H9 (cell line): Measurements from ENCODE around the gene GABBR2. TPM values are rescaled to one million over a fixed set of nuclear protein-coding genes. Genes with fewer than 3 reads are reported as not detected.

Experiments
- DNase-seq: peaks from one replicate; pipeline ENCODE4 v3.0.0-alpha.2; 2017
- H2AFZ ChIP-seq: one replicate; pipeline ENCODE4 v1.6.1; 2013; ENCODE audit warnings: mild to moderate bottlenecking, low read length, control low read depth, moderate library complexity
- H2AK5ac ChIP-seq: 2 replicates; pipeline ENCODE4 v1.6.1; 2013; ENCODE audit warnings: low read length, control low read depth, mixed read lengths; ENCODE audit not compliant: insufficient read length
- H2BK120ac ChIP-seq: one replicate; pipeline ENCODE4 v1.6.1; 2013; ENCODE audit warnings: low read depth, mild to moderate bottlenecking, low read length, control low read depth, inconsistent platforms; ENCODE audit not compliant: poor library complexity, severe bottlenecking
- H2BK12ac ChIP-seq: 2 replicates; pipeline ENCODE4 v1.6.1; 2013; ENCODE audit warnings: low read length, control low read depth, mixed read lengths, low read depth; ENCODE audit not compliant: insufficient read length
- H2BK15ac ChIP-seq: 2 replicates; pipeline ENCODE4 v1.6.1; 2013; ENCODE audit warnings: low read depth, low read length, control low read depth
- H2BK20ac ChIP-seq: one replicate; pipeline ENCODE4 v1.6.1; 2013; ENCODE audit warnings: low read depth, mild to moderate bottlenecking, low read length, control low read depth, inconsistent platforms; ENCODE audit not compliant: poor library complexity, severe bottlenecking
- H2BK5ac ChIP-seq: 2 replicates; pipeline ENCODE4 v1.6.1; 2013; ENCODE audit warnings: low read length, control low read depth, mixed read lengths; ENCODE audit not compliant: insufficient read length
- H3K14ac ChIP-seq: 2 replicates; pipeline ENCODE4 v1.6.1; 2013; ENCODE audit warnings: low read length, control low read depth; ENCODE audit not compliant: insufficient read depth
- H3K18ac ChIP-seq: 2 replicates; pipeline ENCODE4 v1.6.1; 2013; ENCODE audit warnings: low read depth, mild to moderate bottlenecking, mixed read lengths, low read length, control low read depth; ENCODE audit not compliant: insufficient read length
- H3K23ac ChIP-seq: 2 replicates; pipeline ENCODE4 v1.6.1; 2013; ENCODE audit warnings: low read length, control low read depth, mixed read lengths, low read depth; ENCODE audit not compliant: insufficient read length
- H3K23me2 ChIP-seq: 2 replicates; pipeline ENCODE4 v1.6.1; 2013; ENCODE audit warnings: low read depth, mild to moderate bottlenecking, mixed read lengths, low read length, control low read depth; ENCODE audit not compliant: insufficient read length, poor library complexity, severe bottlenecking
- H3K27ac ChIP-seq: 2 replicates; pipeline ENCODE4 v1.5.1; 2013; ENCODE audit warnings: low read length, control low read depth, mixed read lengths, low read depth; ENCODE audit not compliant: insufficient read length
- H3K27me3 ChIP-seq: 2 replicates; pipeline ENCODE4 v1.6.1; 2013; ENCODE audit warnings: low read length, control low read depth, inconsistent platforms; ENCODE audit not compliant: insufficient read depth
- H3K4ac ChIP-seq: 2 replicates; pipeline ENCODE4 v1.6.1; 2013; ENCODE audit warnings: low read depth, mild to moderate bottlenecking, control low read depth, inconsistent platforms, low read length, moderate library complexity
- H3K4me1 ChIP-seq: 2 replicates; pipeline ENCODE4 v1.6.1; 2013; ENCODE audit warnings: low read length, control low read depth, inconsistent platforms; ENCODE audit not compliant: insufficient read depth
- H3K4me2 ChIP-seq: 2 replicates; pipeline ENCODE4 v1.6.1; 2013; ENCODE audit warnings: low read length, control low read depth, mixed read lengths; ENCODE audit not compliant: insufficient read length, insufficient read depth
- H3K56ac ChIP-seq: 2 replicates; pipeline ENCODE4 v1.6.1; 2013; ENCODE audit warnings: low read depth, mild to moderate bottlenecking, mixed read lengths, low read length, control low read depth; ENCODE audit not compliant: insufficient read length
- H3K79me1 ChIP-seq: 2 replicates; pipeline ENCODE4 v1.6.1; 2013; ENCODE audit warnings: low read depth, mild to moderate bottlenecking, moderate library complexity, low read length, control low read depth, inconsistent platforms; ENCODE audit not compliant: insufficient read depth, poor library complexity, severe bottlenecking
- H3K79me2 ChIP-seq: 2 replicates; pipeline ENCODE4 v1.6.1; 2013; ENCODE audit warnings: low read length, control low read depth, inconsistent platforms; ENCODE audit not compliant: insufficient read depth
- H3K9ac ChIP-seq: 2 replicates; pipeline ENCODE4 v1.6.1; 2013; ENCODE audit warnings: low read length, control low read depth, mixed read lengths; ENCODE audit not compliant: insufficient read length; ENCODE audit errors: extremely low read depth
- H3K9me3 ChIP-seq: one replicate; pipeline ENCODE4 v1.6.1; 2013; ENCODE audit warnings: low read depth, low read length, inconsistent platforms; ENCODE audit not compliant: control insufficient read depth
- H3T11ph ChIP-seq: one replicate; pipeline ENCODE4 v1.6.1; 2013; ENCODE audit warnings: mild to moderate bottlenecking, low read length, control low read depth, inconsistent platforms
- H4K20me1 ChIP-seq: one replicate; pipeline ENCODE4 v1.6.1; 2013; ENCODE audit not compliant: control insufficient read depth, insufficient read length, insufficient read depth
- H4K5ac ChIP-seq: 2 replicates; pipeline ENCODE4 v1.6.1; 2013; ENCODE audit warnings: low read depth, mild to moderate bottlenecking, mixed read lengths, low read length, control low read depth; ENCODE audit not compliant: insufficient read length
- H4K8ac ChIP-seq: replicated peaks from 2 replicates; pipeline ENCODE4 v1.6.1; 2013; ENCODE audit warnings: low read length, control low read depth, mixed read lengths, low read depth; ENCODE audit not compliant: insufficient read length
- H4K91ac ChIP-seq: 2 replicates; pipeline ENCODE4 v1.6.1; 2013; ENCODE audit warnings: low read depth, mild to moderate bottlenecking, moderate library complexity, mixed read lengths, low read length, control low read depth; ENCODE audit not compliant: insufficient read length
- H3K27ac Mint-ChIP-seq, 3 experiments: 2 replicates in 2 of 3; 3 replicates in 1 of 3; pipeline ENCODE4 v1.8.0; 2020 to 2021; ENCODE audit warnings: mixed read lengths in 3 of 3, mild to moderate bottlenecking in 1 of 3, moderate library complexity in 1 of 3
- H3K27me3 Mint-ChIP-seq: 2 replicates; pipeline ENCODE4 v1.8.0; 2021; ENCODE audit warnings: low read depth, mild to moderate bottlenecking, moderate library complexity, mixed read lengths
- H3K36me3 Mint-ChIP-seq, 3 experiments: 2 replicates in 2 of 3; 3 replicates in 1 of 3; pipeline ENCODE4 v1.8.0; 2020 to 2021; ENCODE audit warnings: low read depth in 3 of 3, mixed read lengths in 3 of 3; ENCODE audit not compliant: insufficient read depth in 1 of 3
- H3K4me1 Mint-ChIP-seq, 2 experiments: 2 replicates each; pipeline ENCODE4 v1.8.0; 2020; ENCODE audit warnings: mixed read lengths in 2 of 2
- H3K4me3 Mint-ChIP-seq, 2 experiments: 2 replicates in 1 of 2; 3 replicates in 1 of 2; pipeline ENCODE4 v1.8.0; 2020 to 2021; ENCODE audit warnings: mild to moderate bottlenecking in 2 of 2, mixed read lengths in 2 of 2, moderate library complexity in 1 of 2
- H3K9me3 Mint-ChIP-seq, 2 experiments: 2 replicates in 1 of 2; 3 replicates in 1 of 2; pipeline ENCODE4 v1.8.0; 2020; ENCODE audit warnings: mild to moderate bottlenecking in 2 of 2, mixed read lengths in 2 of 2, moderate library complexity in 1 of 2
- WGBS: extraction: QIAGEN DNeasy Blood & Tissue Kit; methylation state at CpG from one replicate; pipeline ENCODE4 v1.1.7; 2013; ENCODE audit warnings: missing lambda C conversion rate, low lambda C conversion rate, mixed read lengths; ENCODE audit not compliant: insufficient read length; ENCODE audit errors: extremely low coverage; 5-methylcytosine and 5-hydroxymethylcytosine counted together
- total RNA-seq: library from RNA; stranded (reverse); gene quantifications from 2 replicates; pipeline ENCODE4 v1.2.1, GENCODE V29; 2021
- TF ChIP-seq, protein P1 (sequence below): fragments of 200-600 bp; sonication (generic); conservative IDR thresholded peaks from 3 replicates; pipeline ENCODE4 v1.8.0; 2021; ENCODE audit warnings: antibody characterized with exemption, mild to moderate bottlenecking

The GABBR2 gene
- total RNA-seq, 1 experiment from 2014 or later, result 0.66 TPM

DNA sequence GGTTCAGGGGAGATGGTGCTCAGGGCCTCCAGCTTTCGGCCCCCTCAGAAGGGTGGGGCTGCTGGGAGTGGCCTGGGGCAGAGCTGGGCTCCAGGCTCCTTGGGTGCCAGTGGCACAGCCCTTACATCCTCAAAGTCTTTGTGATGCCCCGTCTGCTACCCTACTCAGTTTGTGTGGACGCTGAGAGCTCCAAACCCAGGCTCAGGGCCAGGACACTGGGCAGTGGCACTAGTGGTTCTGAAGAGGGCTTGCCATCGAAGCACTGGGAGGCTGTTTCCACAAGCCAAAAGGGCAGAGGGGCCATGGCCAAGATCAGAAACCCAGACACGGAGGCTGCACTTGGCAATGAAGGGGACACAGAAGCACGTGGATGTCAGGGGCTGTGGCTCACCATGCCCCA is 99.1 kb downstream of the GABBR2 start:
- Histone ChIP-seq H3K4me1 (peaks cover 2% of the 10 kb centered on the region; the same call in 1 of the 2 replicates), H2BK120ac (no peak overlapping the region), H3K23ac (no peak overlapping the region), H3K9me3 (no peaks in the 10 kb centered on the region), H3K27me3 (no peaks in the 10 kb centered on the region), H3K27ac (no peak overlapping the region), H2BK5ac (no peak overlapping the region), H2AK5ac (no peak overlapping the region), H3K14ac (no peak overlapping the region), H3K23me2 (no peaks in the 10 kb centered on the region), H2BK12ac (no peak overlapping the region), H4K5ac (no peak overlapping the region), H4K20me1 (no peaks in the 10 kb centered on the region), H3K56ac (no peak overlapping the region), H3K4me2 (no peak overlapping the region), H3T11ph (no peak overlapping the region), H4K8ac (no peak overlapping the region), H2BK15ac (no peak overlapping the region), H3K4ac (no peak overlapping the region), H2AFZ (no peak overlapping the region), H3K9ac (no peak overlapping the region), H4K91ac (no peak overlapping the region), H2BK20ac (no peak overlapping the region), H3K79me2 (no peaks in the 10 kb centered on the region), H3K79me1 (no peaks in the 10 kb centered on the region), H3K18ac (no peak overlapping the region)
- DNase-seq, result no peak
- TF ChIP-seq, protein P1, sequence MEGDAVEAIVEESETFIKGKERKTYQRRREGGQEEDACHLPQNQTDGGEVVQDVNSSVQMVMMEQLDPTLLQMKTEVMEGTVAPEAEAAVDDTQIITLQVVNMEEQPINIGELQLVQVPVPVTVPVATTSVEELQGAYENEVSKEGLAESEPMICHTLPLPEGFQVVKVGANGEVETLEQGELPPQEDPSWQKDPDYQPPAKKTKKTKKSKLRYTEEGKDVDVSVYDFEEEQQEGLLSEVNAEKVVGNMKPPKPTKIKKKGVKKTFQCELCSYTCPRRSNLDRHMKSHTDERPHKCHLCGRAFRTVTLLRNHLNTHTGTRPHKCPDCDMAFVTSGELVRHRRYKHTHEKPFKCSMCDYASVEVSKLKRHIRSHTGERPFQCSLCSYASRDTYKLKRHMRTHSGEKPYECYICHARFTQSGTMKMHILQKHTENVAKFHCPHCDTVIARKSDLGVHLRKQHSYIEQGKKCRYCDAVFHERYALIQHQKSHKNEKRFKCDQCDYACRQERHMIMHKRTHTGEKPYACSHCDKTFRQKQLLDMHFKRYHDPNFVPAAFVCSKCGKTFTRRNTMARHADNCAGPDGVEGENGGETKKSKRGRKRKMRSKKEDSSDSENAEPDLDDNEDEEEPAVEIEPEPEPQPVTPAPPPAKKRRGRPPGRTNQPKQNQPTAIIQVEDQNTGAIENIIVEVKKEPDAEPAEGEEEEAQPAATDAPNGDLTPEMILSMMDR, result no peak
- Mint-ChIP-seq H3K4me3 (no peak overlapping the region), H3K36me3 (no peaks in the 10 kb centered on the region), H3K27me3 (peaks cover 1% of the 10 kb centered on the region), H3K27ac (peak overlapping the region in 1 of 3 experiments; percentile 56; a peak in 1 of 7 replicates), H3K9me3 (no peaks in the 10 kb centered on the region), H3K4me1 (peaks cover 3 to 8% of the 10 kb centered on the region in 2 experiments; a peak in 3 of 4 replicates)
- no CpG with 5 or more reads among the region's 6 CpGs for WGBS
